ENCODE measurements around the gene HMCN1. TPM values are rescaled to one million over a fixed set of nuclear protein-coding genes. Genes with fewer than 3 reads are reported as not detected.
A peak's percentile ranks its signal among the peaks of the same experiment; 100 is the strongest.

HMCN1 gene
- total and polyA plus RNA-seq, 2 experiments from 2014 or later, result 1.6 to 8.7 TPM

DNA sequence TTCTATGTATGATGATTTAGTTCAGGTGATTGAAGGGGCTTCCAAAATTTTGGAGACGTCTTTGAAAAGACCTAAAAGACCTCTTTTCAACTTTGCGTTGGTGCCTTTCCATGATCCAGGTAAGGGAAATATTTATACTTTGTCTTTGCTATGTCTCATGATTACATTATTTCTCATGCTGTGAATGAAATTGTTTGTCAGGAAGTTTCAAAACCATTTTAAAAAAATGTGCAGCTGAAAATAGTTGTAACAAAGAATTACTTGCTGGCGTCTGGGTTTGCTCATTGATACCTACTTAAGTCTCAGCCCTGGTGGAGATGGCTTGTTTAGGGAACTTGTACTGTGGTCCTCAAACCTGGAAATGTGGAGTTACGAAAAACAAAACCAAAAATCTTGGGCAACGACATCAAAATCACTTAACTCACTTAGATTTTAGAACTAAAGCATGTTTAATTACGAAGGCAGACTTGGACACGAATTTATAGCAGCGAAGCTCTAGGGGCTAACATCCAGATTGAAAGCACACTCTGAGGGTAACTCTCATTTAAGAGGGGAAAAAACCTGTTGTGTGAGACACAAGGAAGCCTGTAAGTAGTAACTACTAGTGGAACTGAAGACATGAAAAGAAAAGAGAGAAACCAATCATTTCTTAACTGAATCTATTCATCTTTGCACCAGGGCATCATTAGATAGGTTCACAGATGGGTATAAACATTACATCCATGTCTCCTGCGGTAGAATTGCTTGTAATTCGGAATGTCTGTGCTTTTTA lies 924 bp downstream of the HMCN1 start:
- Histone ChIP-seq H3K27me3 (ENCODE audit: insufficient read depth) (peaks cover 26% of the 10 kb centered on the region), H3F3A (replicated peaks; ENCODE audit: low read depth) (no peaks in the 10 kb centered on the region), H3K4me1 (ENCODE audit: insufficient read depth) (peaks cover 20% of the 10 kb centered on the region), H3K9me2 (ENCODE audit: insufficient read depth) (no peaks in the 10 kb centered on the region), H3K79me2 (replicated peaks; ENCODE audit: insufficient read depth) (no peaks in the 10 kb centered on the region), H3K4me2 (peak overlapping the region; percentile 86), H2AFZ (peak overlapping the region; percentile 98), H4K20me1 (replicated peaks; ENCODE audit: insufficient read depth) (no peaks in the 10 kb centered on the region), H3K27ac (ENCODE audit: low read depth) (no peak overlapping the region), H3K4me3 (peak overlapping the region; percentile 75), H3K36me3 (ENCODE audit: insufficient read depth) (no peaks in the 10 kb centered on the region)
- ATAC-seq (no peak), DNase-seq (ENCODE audit: low spot score) (no peak)
- peak overlapping the region; percentile 73 for H3K4me3 Mint-ChIP-seq
- peaks cover 2% of the 10 kb centered on the region for H3K27me3 Mint-ChIP-seq (ENCODE audit: insufficient read depth, low read depth, poor library complexity)
- H3K4me1 Mint-ChIP-seq, result peaks cover 19% of the 10 kb centered on the region
- H3K9me3 Mint-ChIP-seq, result no peaks in the 10 kb centered on the region; the same call in 1 of the 3 replicates
- no peak overlapping the region for H3K27ac Mint-ChIP-seq
- H3K36me3 Mint-ChIP-seq (ENCODE audit: low read depth), result peaks cover 2% of the 10 kb centered on the region; the same call in 1 of the 3 replicates
- TF ChIP-seq NANOG (IDR thresholded peaks at IDR 0.05; ENCODE audit: borderline replicate concordance), result no peak
- TF ChIP-seq REST (IDR thresholded peaks at IDR 0.05; ENCODE audit: unreplicated experiment), result no peak
- TF ChIP-seq POLR2AphosphoS5 (IDR thresholded peaks at IDR 0.05; ENCODE audit: low read depth), result no peak
- no peak for TF ChIP-seq EZH2 (IDR thresholded peaks at IDR 0.05; ENCODE audit: low read depth, unreplicated experiment)
- no peak for TF ChIP-seq STAT1 (IDR thresholded peaks at IDR 0.05; ENCODE audit: unreplicated experiment)
- TF ChIP-seq, protein P1, sequence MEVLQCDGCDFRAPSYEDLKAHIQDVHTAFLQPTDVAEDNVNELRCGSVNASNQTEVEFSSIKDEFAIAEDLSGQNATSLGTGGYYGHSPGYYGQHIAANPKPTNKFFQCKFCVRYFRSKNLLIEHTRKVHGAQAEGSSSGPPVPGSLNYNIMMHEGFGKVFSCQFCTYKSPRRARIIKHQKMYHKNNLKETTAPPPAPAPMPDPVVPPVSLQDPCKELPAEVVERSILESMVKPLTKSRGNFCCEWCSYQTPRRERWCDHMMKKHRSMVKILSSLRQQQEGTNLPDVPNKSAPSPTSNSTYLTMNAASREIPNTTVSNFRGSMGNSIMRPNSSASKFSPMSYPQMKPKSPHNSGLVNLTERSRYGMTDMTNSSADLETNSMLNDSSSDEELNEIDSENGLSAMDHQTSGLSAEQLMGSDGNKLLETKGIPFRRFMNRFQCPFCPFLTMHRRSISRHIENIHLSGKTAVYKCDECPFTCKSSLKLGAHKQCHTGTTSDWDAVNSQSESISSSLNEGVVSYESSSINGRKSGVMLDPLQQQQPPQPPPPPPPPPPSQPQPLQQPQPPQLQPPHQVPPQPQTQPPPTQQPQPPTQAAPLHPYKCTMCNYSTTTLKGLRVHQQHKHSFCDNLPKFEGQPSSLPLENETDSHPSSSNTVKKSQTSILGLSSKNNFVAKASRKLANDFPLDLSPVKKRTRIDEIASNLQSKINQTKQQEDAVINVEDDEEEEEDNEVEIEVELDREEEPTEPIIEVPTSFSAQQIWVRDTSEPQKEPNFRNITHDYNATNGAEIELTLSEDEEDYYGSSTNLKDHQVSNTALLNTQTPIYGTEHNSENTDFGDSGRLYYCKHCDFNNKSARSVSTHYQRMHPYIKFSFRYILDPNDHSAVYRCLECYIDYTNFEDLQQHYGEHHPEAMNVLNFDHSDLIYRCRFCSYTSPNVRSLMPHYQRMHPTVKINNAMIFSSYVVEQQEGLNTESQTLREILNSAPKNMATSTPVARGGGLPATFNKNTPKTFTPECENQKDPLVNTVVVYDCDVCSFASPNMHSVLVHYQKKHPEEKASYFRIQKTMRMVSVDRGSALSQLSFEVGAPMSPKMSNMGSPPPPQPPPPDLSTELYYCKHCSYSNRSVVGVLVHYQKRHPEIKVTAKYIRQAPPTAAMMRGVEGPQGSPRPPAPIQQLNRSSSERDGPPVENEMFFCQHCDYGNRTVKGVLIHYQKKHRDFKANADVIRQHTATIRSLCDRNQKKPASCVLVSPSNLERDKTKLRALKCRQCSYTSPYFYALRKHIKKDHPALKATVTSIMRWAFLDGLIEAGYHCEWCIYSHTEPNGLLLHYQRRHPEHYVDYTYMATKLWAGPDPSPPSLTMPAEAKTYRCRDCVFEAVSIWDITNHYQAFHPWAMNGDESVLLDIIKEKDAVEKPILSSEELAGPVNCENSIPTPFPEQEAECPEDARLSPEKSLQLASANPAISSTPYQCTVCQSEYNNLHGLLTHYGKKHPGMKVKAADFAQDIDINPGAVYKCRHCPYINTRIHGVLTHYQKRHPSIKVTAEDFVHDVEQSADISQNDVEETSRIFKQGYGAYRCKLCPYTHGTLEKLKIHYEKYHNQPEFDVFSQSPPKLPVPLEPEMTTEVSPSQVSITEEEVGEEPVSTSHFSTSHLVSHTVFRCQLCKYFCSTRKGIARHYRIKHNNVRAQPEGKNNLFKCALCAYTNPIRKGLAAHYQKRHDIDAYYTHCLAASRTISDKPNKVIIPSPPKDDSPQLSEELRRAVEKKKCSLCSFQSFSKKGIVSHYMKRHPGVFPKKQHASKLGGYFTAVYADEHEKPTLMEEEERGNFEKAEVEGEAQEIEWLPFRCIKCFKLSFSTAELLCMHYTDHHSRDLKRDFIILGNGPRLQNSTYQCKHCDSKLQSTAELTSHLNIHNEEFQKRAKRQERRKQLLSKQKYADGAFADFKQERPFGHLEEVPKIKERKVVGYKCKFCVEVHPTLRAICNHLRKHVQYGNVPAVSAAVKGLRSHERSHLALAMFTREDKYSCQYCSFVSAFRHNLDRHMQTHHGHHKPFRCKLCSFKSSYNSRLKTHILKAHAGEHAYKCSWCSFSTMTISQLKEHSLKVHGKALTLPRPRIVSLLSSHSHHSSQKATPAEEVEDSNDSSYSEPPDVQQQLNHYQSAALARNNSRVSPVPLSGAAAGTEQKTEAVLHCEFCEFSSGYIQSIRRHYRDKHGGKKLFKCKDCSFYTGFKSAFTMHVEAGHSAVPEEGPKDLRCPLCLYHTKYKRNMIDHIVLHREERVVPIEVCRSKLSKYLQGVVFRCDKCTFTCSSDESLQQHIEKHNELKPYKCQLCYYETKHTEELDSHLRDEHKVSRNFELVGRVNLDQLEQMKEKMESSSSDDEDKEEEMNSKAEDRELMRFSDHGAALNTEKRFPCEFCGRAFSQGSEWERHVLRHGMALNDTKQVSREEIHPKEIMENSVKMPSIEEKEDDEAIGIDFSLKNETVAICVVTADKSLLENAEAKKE (CRISPR knock-in tag; IDR thresholded peaks at IDR 0.05), result no peak
